BE2C (cell line): ENCODE data around the gene GALC. TPM values are rescaled to one million over a fixed set of nuclear protein-coding genes. Genes with fewer than 3 reads are reported as not detected.

Experiments
- DNase-seq: peaks from one replicate; pipeline ENCODE4 v3.0.0-alpha.2; 2020
- H3K27me3 ChIP-seq: fragments of 250-450 bp; sonication (Bioruptor Pico); 2 replicates; pipeline ENCODE4 v1.5.1; 2020; ENCODE audit warnings: mild to moderate bottlenecking
- H3K36me3 ChIP-seq: fragments of 250-450 bp; sonication (Bioruptor Pico); 2 replicates; pipeline ENCODE4 v1.5.1; 2020; ENCODE audit warnings: mild to moderate bottlenecking
- H3K4me1 ChIP-seq: fragments of 250-450 bp; sonication (Bioruptor Pico); 2 replicates; pipeline ENCODE4 v1.5.1; 2020
- H3K4me3 ChIP-seq: 2 replicates; pipeline ENCODE4 v1.5.1; 2011; ENCODE audit warnings: low read depth, low read length
- H3K9me3 ChIP-seq: fragments of 250-450 bp; sonication (Bioruptor Pico); 2 replicates; pipeline ENCODE4 v1.5.1; 2020
- polyA plus RNA-seq: library from polyadenylated mRNA; unstranded; fragments of >200 nt; gene quantifications from one replicate; pipeline ENCODE4 v1.2.1, GENCODE V29; 2012; ENCODE audit warnings: low read depth, missing spikeins; ENCODE audit not compliant: insufficient read length, insufficient read depth
- TF ChIP-seq, protein P1 (sequence below): IDR thresholded peaks from 2 replicates; pipeline ENCODE4 v1.5.1; 2012; ENCODE audit warnings: mild to moderate bottlenecking, low read depth, low read length

Gene GALC
- polyA plus RNA-seq: 14.7 TPM

DNA sequence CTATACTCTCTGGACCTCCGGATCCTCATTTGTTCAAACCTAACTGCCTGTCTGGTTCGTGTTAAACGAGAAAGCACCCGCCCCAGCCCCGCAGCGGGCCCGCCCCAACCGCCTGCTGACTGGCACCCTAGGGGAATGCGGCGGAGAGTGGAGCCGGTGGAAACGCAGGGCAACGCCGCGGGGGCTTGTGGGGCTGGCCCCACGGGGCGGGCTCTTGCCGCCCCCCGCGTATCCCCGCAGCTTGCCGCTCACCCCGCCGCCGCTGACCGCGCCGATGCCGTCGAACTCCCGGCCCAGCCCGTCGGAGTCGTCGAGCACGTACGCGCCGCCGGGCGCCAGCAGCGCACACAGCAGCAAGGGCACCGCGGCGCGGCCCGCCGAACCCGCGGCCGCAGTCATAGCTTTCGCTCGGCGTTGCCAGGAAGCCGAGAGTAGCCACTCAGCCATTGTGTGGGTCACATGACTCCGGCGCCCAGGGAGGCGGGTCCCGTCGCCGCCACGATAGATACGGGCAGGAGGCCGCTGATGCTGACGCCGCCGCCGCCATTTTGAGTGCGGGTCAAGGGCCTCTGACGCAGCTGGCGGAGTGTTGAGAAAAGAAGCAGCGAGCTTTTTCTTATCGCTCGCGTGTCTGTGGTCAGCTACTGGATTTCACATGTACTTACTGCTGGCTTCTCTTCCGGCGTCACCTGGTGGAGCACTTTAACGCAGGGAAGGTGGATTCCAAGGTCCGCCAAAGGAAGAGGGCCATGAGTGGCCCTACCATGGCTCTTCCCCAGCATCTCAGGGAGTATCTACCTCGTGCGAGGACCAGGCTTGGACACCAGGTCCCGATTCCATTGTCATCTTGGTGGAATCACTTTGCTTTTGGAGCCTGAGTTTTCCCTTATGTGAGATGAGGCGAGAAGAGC is at the start of gene GALC:
TSS of gene GALC (minus strand) at position 465 of the 911 bp plus-strand sequence. CDS start at position 447, 18 bp downstream.
- Histone ChIP-seq H3K36me3 (no peaks in the 10 kb centered on the region), H3K4me3 (peak within 1 kb of the TSS; percentile 56), H3K9me3 (no peaks in the 10 kb centered on the region), H3K4me1 (no peaks in the 10 kb centered on the region), H3K27me3 (no peaks in the 10 kb centered on the region)
- TF ChIP-seq, protein P1, sequence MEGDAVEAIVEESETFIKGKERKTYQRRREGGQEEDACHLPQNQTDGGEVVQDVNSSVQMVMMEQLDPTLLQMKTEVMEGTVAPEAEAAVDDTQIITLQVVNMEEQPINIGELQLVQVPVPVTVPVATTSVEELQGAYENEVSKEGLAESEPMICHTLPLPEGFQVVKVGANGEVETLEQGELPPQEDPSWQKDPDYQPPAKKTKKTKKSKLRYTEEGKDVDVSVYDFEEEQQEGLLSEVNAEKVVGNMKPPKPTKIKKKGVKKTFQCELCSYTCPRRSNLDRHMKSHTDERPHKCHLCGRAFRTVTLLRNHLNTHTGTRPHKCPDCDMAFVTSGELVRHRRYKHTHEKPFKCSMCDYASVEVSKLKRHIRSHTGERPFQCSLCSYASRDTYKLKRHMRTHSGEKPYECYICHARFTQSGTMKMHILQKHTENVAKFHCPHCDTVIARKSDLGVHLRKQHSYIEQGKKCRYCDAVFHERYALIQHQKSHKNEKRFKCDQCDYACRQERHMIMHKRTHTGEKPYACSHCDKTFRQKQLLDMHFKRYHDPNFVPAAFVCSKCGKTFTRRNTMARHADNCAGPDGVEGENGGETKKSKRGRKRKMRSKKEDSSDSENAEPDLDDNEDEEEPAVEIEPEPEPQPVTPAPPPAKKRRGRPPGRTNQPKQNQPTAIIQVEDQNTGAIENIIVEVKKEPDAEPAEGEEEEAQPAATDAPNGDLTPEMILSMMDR: no peak
- DNase-seq: peak; percentile 94

DNA sequence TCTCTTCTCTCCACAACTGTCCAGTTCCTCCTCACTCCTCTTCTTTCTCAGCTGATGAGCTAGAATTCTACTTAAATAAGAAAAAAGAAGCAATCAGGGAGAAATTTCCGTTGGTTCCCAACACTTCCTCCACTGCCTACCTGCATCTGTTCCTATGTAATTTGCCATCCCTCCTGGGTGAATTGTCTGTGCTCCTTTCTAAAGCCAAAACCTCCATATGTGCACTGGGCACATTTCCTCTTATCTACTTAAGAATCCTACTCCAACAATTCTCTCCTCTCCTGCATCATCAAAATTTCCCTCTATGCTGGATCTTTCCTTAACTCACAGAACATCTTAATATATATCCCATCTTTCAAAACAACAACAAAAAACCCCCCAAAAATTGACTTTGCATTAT is 47.2 kb upstream of the GALC start:
- H3K4me1 ChIP-seq: no peaks in the 10 kb centered on the region
- TF ChIP-seq, protein P1: no peak
- DNase-seq: no peak
- H3K4me3 ChIP-seq: no peak overlapping the region
- peaks cover 8% of the 10 kb centered on the region; the same call in 1 of the 2 replicates for H3K27me3 ChIP-seq
- no peaks in the 10 kb centered on the region for H3K36me3 ChIP-seq
- H3K9me3 ChIP-seq: no peaks in the 10 kb centered on the region

DNA sequence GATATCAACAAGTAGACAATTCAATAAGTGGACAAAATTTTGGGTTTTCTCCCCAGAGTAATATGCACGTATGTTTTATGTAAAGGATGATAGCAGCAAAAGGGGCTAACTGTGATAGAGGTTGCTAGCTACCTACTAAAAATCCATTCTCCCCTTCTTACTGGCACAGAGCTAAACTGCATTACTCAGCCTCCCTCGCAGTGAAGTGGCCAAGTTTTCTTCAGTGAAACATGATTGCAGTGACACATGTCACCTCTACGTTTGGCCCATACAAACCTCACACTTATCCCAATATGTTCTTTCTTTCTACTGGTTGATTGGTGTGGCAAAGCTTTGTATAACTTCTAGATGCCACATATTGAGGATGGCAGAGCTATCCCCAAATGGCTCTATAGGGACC is 46.2 kb upstream of the GALC start:
- TF ChIP-seq, protein P1: no peak
- Histone ChIP-seq H3K4me1 (no peaks in the 10 kb centered on the region), H3K9me3 (no peaks in the 10 kb centered on the region), H3K27me3 (peaks cover 8% of the 10 kb centered on the region; the same call in 1 of the 2 replicates), H3K36me3 (no peaks in the 10 kb centered on the region), H3K4me3 (no peak overlapping the region)
- DNase-seq: no peak

DNA sequence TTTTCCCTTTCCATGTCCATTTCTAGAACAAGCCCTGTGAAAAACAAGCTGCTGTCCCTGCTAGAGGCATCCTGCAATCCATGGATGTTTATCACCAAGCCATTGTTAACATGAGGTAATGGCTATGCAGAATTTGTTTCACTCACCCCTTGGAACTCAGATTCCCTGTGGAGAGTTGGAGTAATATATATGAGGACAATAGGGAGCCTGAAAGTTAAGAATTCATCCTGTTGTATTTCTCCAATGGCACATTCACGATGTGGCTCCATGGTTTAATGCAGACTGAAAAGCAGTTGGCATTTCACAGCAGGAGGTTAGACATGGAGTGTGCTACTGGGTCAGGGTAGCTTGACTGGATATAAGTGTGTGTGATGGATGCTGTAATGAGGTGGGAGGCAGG is 44.3 kb upstream of the GALC start:
- Histone ChIP-seq H3K4me3 (no peak overlapping the region), H3K4me1 (no peaks in the 10 kb centered on the region), H3K9me3 (no peaks in the 10 kb centered on the region), H3K27me3 (peaks cover 8% of the 10 kb centered on the region; the same call in 1 of the 2 replicates), H3K36me3 (no peaks in the 10 kb centered on the region)
- TF ChIP-seq, protein P1: no peak
- DNase-seq: no peak

DNA sequence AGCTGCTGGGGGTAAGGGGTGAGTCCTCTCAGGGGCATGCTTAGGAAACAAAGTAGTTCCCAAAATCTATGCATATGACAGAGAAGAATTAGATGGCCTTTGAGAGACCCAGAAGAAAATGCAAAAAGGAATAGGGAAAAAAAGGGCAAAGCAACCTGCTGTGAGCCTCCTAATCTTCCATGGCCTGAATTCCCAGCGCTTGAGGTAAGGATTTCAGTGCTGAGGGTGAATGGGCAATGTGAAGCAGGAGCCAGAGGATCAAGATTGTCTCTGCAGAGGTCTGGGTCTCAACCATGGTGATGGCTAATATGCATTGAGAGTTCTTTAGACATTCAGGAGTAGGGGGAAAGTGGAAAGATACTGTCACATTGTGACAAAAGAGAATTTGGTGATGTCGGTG is 43.4 kb upstream of the GALC start:
- no peaks in the 10 kb centered on the region for H3K4me1 ChIP-seq
- TF ChIP-seq, protein P1: no peak
- H3K27me3 ChIP-seq: peaks cover 8% of the 10 kb centered on the region; the same call in 1 of the 2 replicates
- no peak overlapping the region for H3K4me3 ChIP-seq
- no peaks in the 10 kb centered on the region for H3K36me3 ChIP-seq
- H3K9me3 ChIP-seq: no peaks in the 10 kb centered on the region
- no peak for DNase-seq

DNA sequence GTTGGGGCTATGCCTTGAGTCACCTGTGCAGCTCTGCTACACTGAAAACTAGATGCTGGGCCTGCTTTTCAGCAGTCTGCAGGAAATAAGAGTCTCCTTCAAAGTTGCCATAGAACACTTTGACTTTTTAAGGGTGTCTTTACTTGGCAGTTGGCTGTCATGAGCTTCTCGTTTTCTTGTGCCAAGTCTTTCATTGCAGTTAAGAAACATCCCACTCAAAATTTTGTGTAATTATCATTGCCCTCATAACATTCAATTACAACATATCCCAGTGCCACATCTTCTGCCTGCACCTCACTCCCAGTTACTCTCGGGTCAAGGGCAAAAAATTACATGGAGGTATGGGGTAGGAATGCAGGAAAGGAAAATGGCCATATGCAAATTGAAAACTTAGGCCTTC is 41.1 kb upstream of the GALC start:
- H3K4me1 ChIP-seq: no peaks in the 10 kb centered on the region
- DNase-seq: no peak
- H3K27me3 ChIP-seq: peaks cover 8% of the 10 kb centered on the region; the same call in 1 of the 2 replicates
- no peaks in the 10 kb centered on the region for H3K9me3 ChIP-seq
- H3K4me3 ChIP-seq: no peak overlapping the region
- H3K36me3 ChIP-seq: no peaks in the 10 kb centered on the region
- TF ChIP-seq, protein P1: no peak
